SK-N-SH treated with all-trans-retinoic acid at 6 μM for 48 hours (cell line): Measurements from ENCODE around the gene DOLK.

Experiments used
- ARNTL ChIP-seq: fragments of 450-650 bp; formaldehyde crosslinking; IDR thresholded peaks from 2 replicates; pipeline ENCODE4 v1.5.0; 2020; ENCODE audit warnings: low read depth, mild to moderate bottlenecking, moderate library complexity, borderline replicate concordance
- CREB5 ChIP-seq: fragments of 250-450 bp; sonication (Bioruptor Pico); IDR thresholded peaks from 2 replicates; pipeline ENCODE4 v1.5.1; 2020; ENCODE audit warnings: low read depth, mild to moderate bottlenecking, moderate library complexity
- GLIS3 ChIP-seq: fragments of 250-450 bp; sonication (Bioruptor Pico); IDR thresholded peaks from 2 replicates; pipeline ENCODE4 v1.5.0; 2020; ENCODE audit warnings: mild to moderate bottlenecking, moderate library complexity
- ISL1 ChIP-seq: fragments of 250-450 bp; sonication (Bioruptor Pico); IDR thresholded peaks from 2 replicates; pipeline ENCODE4 v2.1.2; 2022; ENCODE audit warnings: mild to moderate bottlenecking, moderate library complexity
- ZC3H10 ChIP-seq: fragments of 250-450 bp; sonication (Bioruptor Pico); IDR thresholded peaks from 2 replicates; pipeline ENCODE4 v1.5.1; 2021; ENCODE audit warnings: mild to moderate bottlenecking, moderate library complexity

GRCh38 chr9:128911529-128912035 is 35.8 kb downstream of the DOLK start:
- TF ChIP-seq ZC3H10 (CRISPR knock-in tag) (no peak), CREB5 (CRISPR knock-in tag) (no peak), ARNTL (CRISPR knock-in tag) (no peak), ISL1 (CRISPR knock-in tag) (no peak), GLIS3 (no peak)
